ENCODE data around the gene TIMP2. TPM values are rescaled to one million over a fixed set of nuclear protein-coding genes. Genes with fewer than 3 reads are reported as not detected.

Gene TIMP2
- total and polyA plus RNA-seq, 2 experiments from 2014 or later = 20.9 to 63.3 TPM

DNA sequence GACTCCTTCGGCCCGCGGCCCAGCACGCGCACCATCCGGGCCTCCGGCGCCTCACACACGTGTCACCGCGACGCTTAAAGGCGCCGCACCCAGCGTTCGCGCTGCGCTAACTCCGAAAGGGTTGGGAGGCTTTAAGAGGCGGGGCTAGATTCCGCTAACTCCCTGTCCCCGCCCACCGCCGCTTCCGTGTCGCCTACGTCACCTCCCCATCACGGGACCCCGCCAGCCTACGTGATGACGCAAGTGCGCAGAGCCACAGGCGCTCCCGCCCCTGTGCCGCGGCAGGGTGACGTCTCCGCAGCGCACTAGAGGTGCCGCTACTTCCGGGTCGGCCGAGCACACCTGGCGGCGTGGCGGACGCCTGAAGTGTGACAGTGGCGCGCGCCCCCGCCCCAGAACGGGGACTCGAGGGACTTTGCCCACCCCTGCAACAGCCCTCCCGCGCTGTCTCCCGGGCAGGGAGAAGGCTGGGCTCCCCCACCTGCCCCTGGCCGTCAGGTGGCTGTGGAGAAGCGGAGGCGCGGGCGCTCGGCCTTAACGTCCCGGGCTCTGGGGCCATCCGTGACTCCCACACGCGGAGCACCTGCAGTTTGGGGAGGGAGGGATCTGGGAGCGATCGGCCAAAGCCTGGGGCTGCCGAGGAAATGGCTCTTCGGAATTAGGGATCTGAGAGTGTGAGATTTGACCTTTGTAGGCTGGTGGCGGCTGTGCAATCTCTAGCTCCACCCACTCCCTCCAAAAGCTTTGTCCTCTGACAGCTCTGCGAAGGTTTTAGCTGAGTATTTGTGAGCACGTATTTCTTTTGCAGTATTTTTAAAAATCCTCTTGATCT is 84.2 kb downstream of the TIMP2 start, which contains the start of gene USP36:
Gene USP36, minus strand, starts transcription at position 35 of the 832 bp plus-strand sequence. CDS start 4,451 bp downstream, outside the sequence.
- DNase-seq (ENCODE audit: low spot score) = peak; percentile 100
- H3K4me2 ChIP-seq = peak within 1 kb of the TSS; percentile 86
- H3K4me3 ChIP-seq = peak within 1 kb of the TSS; percentile 82
- H3K79me2 ChIP-seq = peaks cover 38% of the 10 kb centered on the region
- no peaks in the 10 kb centered on the region for H3K27me3 ChIP-seq
- peaks cover 13% of the 10 kb centered on the region for H3K4me1 ChIP-seq (ENCODE audit: insufficient read depth)
- no peaks in the 10 kb centered on the region for H3K36me3 ChIP-seq (replicated peaks; ENCODE audit: insufficient read depth, low read depth)
- WGBS (ENCODE audit: low lambda C conversion rate, missing lambda C conversion rate) = 2% methylated on average over 62 of the region's 74 CpGs
- H3K27ac ChIP-seq = peak within 1 kb of the TSS; percentile 99
- TF ChIP-seq EZH2 (IDR thresholded peaks at IDR 0.05; ENCODE audit: borderline replicate concordance) (no peak), EZH2phosphoT487 (IDR thresholded peaks at IDR 0.05; ENCODE audit: low read depth, severe bottlenecking, unreplicated experiment) (no peak), CTCF (IDR thresholded peaks at IDR 0.05; ENCODE audit: poor library complexity) (no peak)
- H3K9me3 ChIP-seq (ENCODE audit: low read depth) = no peaks in the 10 kb centered on the region
- no peaks in the 10 kb centered on the region for H3K9me2 ChIP-seq (replicated peaks; ENCODE audit: insufficient read depth)
- peaks cover 12% of the 10 kb centered on the region for H4K20me1 ChIP-seq (ENCODE audit: insufficient read depth, poor library complexity, severe bottlenecking)
- H2AFZ ChIP-seq = peak within 1 kb of the TSS; percentile 64

DNA sequence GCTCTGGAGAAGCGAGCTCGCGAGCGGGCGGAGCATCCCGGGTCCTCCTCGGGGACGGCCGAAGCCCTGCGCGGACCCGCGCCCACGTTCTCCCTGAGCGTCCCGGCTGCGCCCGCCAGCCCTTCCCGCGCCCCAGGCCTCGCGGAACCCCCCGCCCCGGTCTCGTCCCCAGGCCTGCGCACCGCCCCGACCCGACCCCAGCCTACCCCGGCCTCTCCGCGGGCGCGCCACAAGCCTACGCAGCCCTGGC is 84.7 kb downstream of the TIMP2 start:
- peak overlapping the region; percentile 17 for H2AFZ ChIP-seq
- no peaks in the 10 kb centered on the region for H3K9me3 ChIP-seq (ENCODE audit: low read depth)
- H3K4me3 ChIP-seq = peak overlapping the region; percentile 82
- WGBS (ENCODE audit: low lambda C conversion rate, missing lambda C conversion rate) = 2% methylated on average over 9 of the region's 35 CpGs
- H3K4me2 ChIP-seq = peak overlapping the region; percentile 86
- H3K9me2 ChIP-seq (replicated peaks; ENCODE audit: insufficient read depth) = no peaks in the 10 kb centered on the region
- H3K27ac ChIP-seq = peak overlapping the region; percentile 99
- H3K4me1 ChIP-seq (ENCODE audit: insufficient read depth) = peaks cover 13% of the 10 kb centered on the region
- TF ChIP-seq EZH2phosphoT487 (IDR thresholded peaks at IDR 0.05; ENCODE audit: low read depth, severe bottlenecking, unreplicated experiment) (no peak), CTCF (IDR thresholded peaks at IDR 0.05; ENCODE audit: poor library complexity) (no peak), EZH2 (IDR thresholded peaks at IDR 0.05; ENCODE audit: borderline replicate concordance) (no peak)
- peaks cover 3% of the 10 kb centered on the region for H3K36me3 ChIP-seq (replicated peaks; ENCODE audit: insufficient read depth, low read depth)
- DNase-seq (ENCODE audit: low spot score) = no peak
- H4K20me1 ChIP-seq (ENCODE audit: insufficient read depth, poor library complexity, severe bottlenecking) = peaks cover 12% of the 10 kb centered on the region
- peaks cover 44% of the 10 kb centered on the region for H3K79me2 ChIP-seq
- H3K27me3 ChIP-seq = no peaks in the 10 kb centered on the region

DNA sequence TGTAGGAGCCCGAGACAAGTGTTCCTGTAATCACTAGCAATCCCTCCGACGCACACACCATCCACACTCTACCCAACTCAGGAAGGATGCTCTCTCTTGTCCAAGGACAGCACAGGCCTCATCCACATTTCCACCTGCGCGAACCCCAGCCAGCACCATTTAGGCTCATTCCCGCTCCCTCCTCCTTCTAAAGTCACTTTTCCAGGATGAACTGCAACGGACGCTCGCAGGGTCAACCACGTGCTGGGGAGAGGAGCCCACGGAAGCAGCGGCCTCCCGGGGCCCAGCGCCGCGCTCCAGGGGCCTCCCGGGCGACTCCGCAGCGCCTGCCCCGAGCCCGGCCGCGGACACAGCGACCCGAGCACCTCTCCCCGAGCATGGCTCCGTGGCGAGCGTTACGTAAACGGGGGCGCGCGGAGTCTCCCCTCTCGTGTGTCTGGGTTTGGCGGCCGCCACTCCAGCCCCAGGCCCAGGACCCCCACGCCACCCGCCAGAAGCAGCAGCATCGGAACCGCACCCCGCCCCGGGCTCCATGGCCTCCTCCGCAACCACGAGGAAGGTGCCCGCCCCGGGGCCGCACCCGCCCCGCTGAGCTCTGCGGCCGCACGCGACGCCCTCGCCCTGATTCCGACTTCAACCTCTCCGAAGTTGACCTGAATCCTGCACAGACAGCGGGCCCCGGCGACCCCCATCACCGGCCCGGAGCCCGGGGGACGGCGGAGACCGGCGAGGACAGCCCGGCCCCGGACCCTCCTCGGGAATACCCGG is 85.2 kb downstream of the TIMP2 start:
- DNase-seq (ENCODE audit: low spot score) = peak; percentile 70
- Histone ChIP-seq H3K27me3 (no peaks in the 10 kb centered on the region), H3K79me2 (peaks cover 46% of the 10 kb centered on the region), H3K4me3 (peak overlapping the region; percentile 82), H3K4me1 (ENCODE audit: insufficient read depth) (peaks cover 13% of the 10 kb centered on the region), H2AFZ (peak overlapping the region; percentile 17), H3K4me2 (peak overlapping the region; percentile 86), H3K36me3 (replicated peaks; ENCODE audit: insufficient read depth, low read depth) (peaks cover 3% of the 10 kb centered on the region), H4K20me1 (ENCODE audit: insufficient read depth, poor library complexity, severe bottlenecking) (peaks cover 12% of the 10 kb centered on the region), H3K9me2 (replicated peaks; ENCODE audit: insufficient read depth) (no peaks in the 10 kb centered on the region), H3K27ac (peak overlapping the region; percentile 99), H3K9me3 (ENCODE audit: low read depth) (no peaks in the 10 kb centered on the region)
- TF ChIP-seq CTCF (IDR thresholded peaks at IDR 0.05; ENCODE audit: poor library complexity) (no peak), EZH2 (IDR thresholded peaks at IDR 0.05; ENCODE audit: borderline replicate concordance) (no peak), EZH2phosphoT487 (IDR thresholded peaks at IDR 0.05; ENCODE audit: low read depth, severe bottlenecking, unreplicated experiment) (no peak)
- 2% methylated on average over 39 of the region's 73 CpGs for WGBS (ENCODE audit: low lambda C conversion rate, missing lambda C conversion rate)
